Karpas-422 (cell line): ENCODE data around the gene HLTF. TPM values are rescaled to one million over a fixed set of nuclear protein-coding genes. Genes with fewer than 3 reads are reported as not detected.

Source experiments
- DNase-seq: peaks from one replicate; pipeline ENCODE4 v3.0.0-alpha.2; 2015
- H2AFZ ChIP-seq: fragments of 200-600 bp; sonication (generic); 2 replicates; pipeline ENCODE4 v1.6.1; 2014; ENCODE audit warnings: antibody characterized with exemption, low read length, mixed read lengths
- H3K27ac ChIP-seq: fragments of 200-600 bp; sonication (generic); 2 replicates; pipeline ENCODE4 v1.5.1; 2014; ENCODE audit warnings: mild to moderate bottlenecking, low read length, moderate library complexity
- H3K27me3 ChIP-seq: fragments of 200-600 bp; sonication (generic); 2 replicates; pipeline ENCODE4 v1.6.1; 2014; ENCODE audit warnings: low read length, mixed read lengths
- H3K36me3 ChIP-seq: fragments of 200-600 bp; sonication (generic); 2 replicates; pipeline ENCODE4 v1.6.1; 2014; ENCODE audit warnings: low read length, mixed read lengths; ENCODE audit not compliant: insufficient read depth
- H3K4me1 ChIP-seq: fragments of 200-600 bp; sonication (generic); 2 replicates; pipeline ENCODE4 v1.6.1; 2014; ENCODE audit warnings: mild to moderate bottlenecking, low read length, mixed read lengths
- H3K4me2 ChIP-seq: fragments of 200-600 bp; sonication (generic); 2 replicates; pipeline ENCODE4 v1.6.1; 2014; ENCODE audit warnings: low read length, low read depth, mild to moderate bottlenecking; ENCODE audit not compliant: poor library complexity, severe bottlenecking
- H3K4me3 ChIP-seq: fragments of 200-600 bp; sonication (generic); 2 replicates; pipeline ENCODE4 v1.5.1; 2014; ENCODE audit warnings: mild to moderate bottlenecking, antibody characterized with exemption, low read length, mixed read lengths
- H3K79me2 ChIP-seq: fragments of 200-600 bp; sonication (generic); 2 replicates; pipeline ENCODE4 v1.6.1; 2014; ENCODE audit warnings: mild to moderate bottlenecking, low read length, mixed read lengths
- H3K9ac ChIP-seq: fragments of 200-600 bp; sonication (generic); 2 replicates; pipeline ENCODE4 v1.6.0; 2014; ENCODE audit warnings: low read length
- H3K9me2 ChIP-seq: fragments of 200-600 bp; sonication (generic), shearing (Covaris generic); replicated peaks from 2 replicates; pipeline ENCODE4 v1.6.0; 2014; ENCODE audit warnings: mild to moderate bottlenecking, low read length, moderate library complexity; ENCODE audit not compliant: insufficient read depth
- H3K9me3 ChIP-seq: fragments of 300-700, 200-600 bp; sonication (generic); 2 replicates; pipeline ENCODE4 v1.6.1; 2014; ENCODE audit warnings: low read length, mixed read lengths
- H4K20me1 ChIP-seq: fragments of 200-600 bp; sonication (generic); 2 replicates; pipeline ENCODE4 v1.6.1; 2014; ENCODE audit warnings: mild to moderate bottlenecking, antibody characterized with exemption, low read length, low read depth; ENCODE audit not compliant: insufficient read depth
- total RNA-seq: library from RNA; depleted of rRNA; stranded (reverse); fragments of >200 nt; shearing (Covaris generic); gene quantifications from 2 replicates; pipeline ENCODE4 v1.2.3, GENCODE V29; 2014; ENCODE audit warnings: low replicate concordance; rRNA removed

The HLTF gene, protein sequence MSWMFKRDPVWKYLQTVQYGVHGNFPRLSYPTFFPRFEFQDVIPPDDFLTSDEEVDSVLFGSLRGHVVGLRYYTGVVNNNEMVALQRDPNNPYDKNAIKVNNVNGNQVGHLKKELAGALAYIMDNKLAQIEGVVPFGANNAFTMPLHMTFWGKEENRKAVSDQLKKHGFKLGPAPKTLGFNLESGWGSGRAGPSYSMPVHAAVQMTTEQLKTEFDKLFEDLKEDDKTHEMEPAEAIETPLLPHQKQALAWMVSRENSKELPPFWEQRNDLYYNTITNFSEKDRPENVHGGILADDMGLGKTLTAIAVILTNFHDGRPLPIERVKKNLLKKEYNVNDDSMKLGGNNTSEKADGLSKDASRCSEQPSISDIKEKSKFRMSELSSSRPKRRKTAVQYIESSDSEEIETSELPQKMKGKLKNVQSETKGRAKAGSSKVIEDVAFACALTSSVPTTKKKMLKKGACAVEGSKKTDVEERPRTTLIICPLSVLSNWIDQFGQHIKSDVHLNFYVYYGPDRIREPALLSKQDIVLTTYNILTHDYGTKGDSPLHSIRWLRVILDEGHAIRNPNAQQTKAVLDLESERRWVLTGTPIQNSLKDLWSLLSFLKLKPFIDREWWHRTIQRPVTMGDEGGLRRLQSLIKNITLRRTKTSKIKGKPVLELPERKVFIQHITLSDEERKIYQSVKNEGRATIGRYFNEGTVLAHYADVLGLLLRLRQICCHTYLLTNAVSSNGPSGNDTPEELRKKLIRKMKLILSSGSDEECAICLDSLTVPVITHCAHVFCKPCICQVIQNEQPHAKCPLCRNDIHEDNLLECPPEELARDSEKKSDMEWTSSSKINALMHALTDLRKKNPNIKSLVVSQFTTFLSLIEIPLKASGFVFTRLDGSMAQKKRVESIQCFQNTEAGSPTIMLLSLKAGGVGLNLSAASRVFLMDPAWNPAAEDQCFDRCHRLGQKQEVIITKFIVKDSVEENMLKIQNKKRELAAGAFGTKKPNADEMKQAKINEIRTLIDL
- total RNA-seq, result 53.8 and 84.9 TPM in 2 replicates

DNA sequence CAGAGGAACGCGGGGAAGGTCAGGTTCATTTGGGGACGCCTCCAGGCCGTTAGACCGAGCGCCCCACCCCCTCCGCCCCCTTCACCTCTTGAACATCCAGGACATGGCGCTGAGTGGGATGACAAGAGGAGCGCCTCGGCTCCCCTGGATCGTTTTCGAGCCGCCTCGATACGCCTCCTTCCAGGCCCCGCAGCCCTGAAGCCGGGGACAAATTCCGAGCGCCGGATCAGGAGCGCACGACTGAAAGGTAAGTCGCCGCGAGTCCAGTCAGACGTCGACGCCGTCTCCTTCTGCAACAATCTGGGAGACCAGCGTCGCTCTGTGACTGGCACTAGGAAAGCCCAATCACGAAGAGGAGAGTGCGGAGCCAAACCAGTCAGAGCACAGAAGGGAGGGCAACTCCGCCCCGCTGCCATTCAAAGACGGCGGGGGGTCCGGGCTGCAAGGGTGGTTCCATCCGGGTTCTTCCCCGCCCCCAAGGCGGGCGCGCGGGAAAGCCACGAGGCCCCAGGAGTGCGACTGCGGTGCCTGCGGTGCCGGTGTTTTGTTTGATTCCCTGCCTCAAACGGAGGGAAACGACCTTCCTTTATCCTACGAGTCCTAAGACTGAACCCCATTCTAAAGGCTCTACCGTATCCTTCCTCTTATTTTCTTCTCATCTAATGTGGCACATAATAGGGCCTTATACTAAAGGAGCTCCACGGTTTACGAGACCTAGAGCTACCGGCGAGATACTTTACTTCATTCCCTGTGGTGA, at the start of gene HLTF:
HLTF (minus strand) TSS at position 302 of the 757 bp plus-strand sequence; CDS start at position 105, 197 bp downstream.
- peak within 1 kb of the TSS; percentile 74 for H3K4me2 ChIP-seq
- no peaks in the 10 kb centered on the region for H3K9me2 ChIP-seq
- H3K79me2 ChIP-seq, result peaks cover 49% of the 10 kb centered on the region
- peaks cover 52% of the 10 kb centered on the region for H3K4me1 ChIP-seq
- no peaks in the 10 kb centered on the region for H3K27me3 ChIP-seq
- peak within 1 kb of the TSS; percentile 76 for H3K4me3 ChIP-seq
- H2AFZ ChIP-seq, result peak within 1 kb of the TSS; percentile 81; the same call in 1 of the 2 replicates
- DNase-seq, result peak; percentile 99
- H3K9ac ChIP-seq, result peak within 1 kb of the TSS; percentile 81
- peak within 1 kb of the TSS; percentile 64 for H3K27ac ChIP-seq
- H3K36me3 ChIP-seq, result peaks cover 11% of the 10 kb centered on the region
- H4K20me1 ChIP-seq, result no peaks in the 10 kb centered on the region
- H3K9me3 ChIP-seq, result no peaks in the 10 kb centered on the region

DNA sequence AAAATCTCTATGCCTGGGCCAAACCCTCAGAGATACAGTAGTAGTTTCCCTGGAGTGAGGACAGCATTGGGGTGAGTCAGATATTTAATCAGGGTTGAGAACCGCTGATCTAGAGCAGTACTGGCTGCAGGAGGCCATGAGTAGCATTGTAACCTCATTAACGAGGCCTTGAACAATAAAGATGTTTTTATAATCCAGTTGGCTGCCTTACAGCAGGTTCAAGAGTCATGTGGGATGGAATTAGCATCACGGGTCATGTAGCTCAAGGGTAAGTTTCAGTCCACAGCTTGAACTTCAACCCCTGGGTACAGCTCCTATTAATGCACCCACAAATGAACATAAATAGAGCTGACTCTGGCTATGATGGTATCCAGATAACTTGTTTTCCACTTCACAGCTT, 48.2 kb upstream of the HLTF start:
- Histone ChIP-seq H3K79me2 (peaks cover 95% of the 10 kb centered on the region), H3K9me2 (no peaks in the 10 kb centered on the region), H3K36me3 (peaks cover 11% of the 10 kb centered on the region), H3K27me3 (no peaks in the 10 kb centered on the region), H3K9me3 (no peaks in the 10 kb centered on the region), H3K4me2 (no peak overlapping the region), H3K9ac (no peak overlapping the region), H4K20me1 (no peaks in the 10 kb centered on the region), H3K27ac (no peak overlapping the region), H3K4me1 (peaks cover 44% of the 10 kb centered on the region), H2AFZ (no peak overlapping the region), H3K4me3 (no peak overlapping the region)
- no peak for DNase-seq

DNA sequence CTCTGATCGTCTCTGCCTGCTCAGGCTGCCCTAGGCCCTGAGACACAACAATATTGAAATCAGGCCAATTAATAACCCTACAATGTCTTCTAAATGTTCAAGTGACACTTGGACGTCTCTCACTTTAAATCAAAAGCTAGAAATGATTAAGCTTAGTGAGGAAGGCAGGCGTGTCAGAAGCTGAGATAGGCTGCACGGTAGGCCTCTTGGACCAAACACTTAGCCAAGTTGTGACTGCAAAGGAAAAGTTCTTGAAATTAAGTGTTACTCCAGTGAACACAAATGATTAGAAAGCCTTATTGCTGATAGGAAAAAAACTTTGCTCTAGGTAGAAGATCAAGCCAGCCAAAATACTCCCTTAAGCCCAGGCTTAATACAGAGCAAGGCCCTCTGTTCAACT, 45.3 kb upstream of the HLTF start:
- peaks cover 70% of the 10 kb centered on the region for H3K79me2 ChIP-seq
- peak; percentile 53 for DNase-seq

DNA sequence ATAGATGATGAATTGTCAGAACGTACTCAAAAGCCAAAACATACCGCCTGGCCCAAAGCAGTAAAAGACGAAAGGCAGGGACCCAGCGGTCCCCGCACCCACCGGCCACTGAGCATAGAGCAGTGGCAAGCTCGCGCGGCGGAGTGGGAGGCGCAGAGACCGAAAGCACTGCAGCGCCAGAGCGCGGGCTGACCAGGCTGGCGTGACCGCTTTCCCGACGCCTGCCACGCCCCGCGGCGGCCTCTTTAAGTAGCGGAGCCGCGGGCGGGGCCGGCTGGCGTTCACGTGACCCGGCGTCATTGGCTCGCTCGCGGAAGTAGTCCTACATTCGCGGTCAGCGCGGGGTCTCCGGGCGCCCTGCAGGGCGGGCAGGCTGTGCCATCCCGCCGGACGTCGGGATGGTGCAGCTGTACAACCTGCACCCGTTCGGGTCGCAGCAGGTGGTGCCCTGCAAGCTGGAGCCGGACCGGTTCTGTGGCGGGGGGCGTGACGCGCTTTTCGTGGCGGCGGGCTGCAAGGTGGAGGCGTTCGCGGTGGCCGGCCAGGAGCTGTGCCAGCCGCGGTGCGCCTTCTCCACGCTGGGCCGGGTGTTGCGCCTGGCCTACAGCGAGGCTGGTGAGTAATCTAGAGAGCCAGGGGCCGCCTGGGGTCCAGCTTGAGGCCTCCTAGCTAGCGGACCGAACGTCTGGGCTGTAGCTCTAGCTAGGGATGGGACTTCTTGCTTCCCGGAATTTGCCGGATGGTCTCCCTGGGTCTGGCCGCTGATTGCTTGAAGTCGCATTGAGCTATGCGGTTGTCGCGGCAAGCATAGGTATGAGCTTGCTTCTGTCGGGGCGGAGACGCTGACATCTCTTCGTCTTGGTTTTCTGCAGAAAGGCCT, 43.2 kb upstream of the HLTF start, which contains the start of gene HPS3:
HPS3 (plus strand) TSS at position 313 of the 880 bp plus-strand sequence; CDS start at position 399, 86 bp downstream.
- peak within 1 kb of the TSS; percentile 71 for H2AFZ ChIP-seq
- H3K9ac ChIP-seq, result peak within 1 kb of the TSS; percentile 87
- H3K27me3 ChIP-seq, result no peaks in the 10 kb centered on the region
- peak; percentile 97 for DNase-seq
- H4K20me1 ChIP-seq, result no peaks in the 10 kb centered on the region
- H3K27ac ChIP-seq, result peak within 1 kb of the TSS; percentile 72
- H3K4me3 ChIP-seq, result peak within 1 kb of the TSS; percentile 96
- peaks cover 33% of the 10 kb centered on the region for H3K4me1 ChIP-seq
- H3K9me3 ChIP-seq, result no peaks in the 10 kb centered on the region
- H3K4me2 ChIP-seq, result peak within 1 kb of the TSS; percentile 98
- peaks cover 8% of the 10 kb centered on the region for H3K36me3 ChIP-seq
- H3K79me2 ChIP-seq, result peaks cover 49% of the 10 kb centered on the region
- no peaks in the 10 kb centered on the region for H3K9me2 ChIP-seq

More for the DNA sequence above, 45.3 kb upstream of the HLTF start:
- H2AFZ ChIP-seq, result no peak overlapping the region
- H3K27me3 ChIP-seq, result no peaks in the 10 kb centered on the region
- no peaks in the 10 kb centered on the region for H3K9me2 ChIP-seq
- peak overlapping the region; percentile 96 for H3K4me3 ChIP-seq
- H3K27ac ChIP-seq, result peak overlapping the region; percentile 72; the same call in 1 of the 2 replicates
- peaks cover 11% of the 10 kb centered on the region for H3K36me3 ChIP-seq
- H3K4me2 ChIP-seq, result peak overlapping the region; percentile 98
- peak overlapping the region; percentile 87 for H3K9ac ChIP-seq
- H3K9me3 ChIP-seq, result no peaks in the 10 kb centered on the region
- no peaks in the 10 kb centered on the region for H4K20me1 ChIP-seq
- peaks cover 33% of the 10 kb centered on the region for H3K4me1 ChIP-seq

DNA sequence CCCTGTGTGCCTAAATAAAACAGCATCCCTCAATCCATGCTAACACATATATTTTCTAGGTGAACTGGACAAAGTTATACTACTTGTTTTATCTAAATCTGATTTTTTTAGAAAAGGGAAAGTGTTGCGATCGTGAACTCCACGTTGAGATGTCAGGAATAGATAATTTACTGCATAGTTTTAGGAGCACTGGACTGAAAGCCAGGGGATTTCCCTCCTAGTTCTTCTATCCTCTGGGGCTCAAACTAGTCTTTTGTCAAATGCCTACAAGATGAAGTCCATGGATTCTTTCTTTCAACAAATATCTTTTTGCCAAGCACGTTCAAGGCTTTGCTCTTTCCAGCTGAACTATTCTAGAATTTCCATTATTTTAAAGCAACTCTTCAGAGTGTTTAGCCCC, 42.5 kb upstream of the HLTF start:
- no peak overlapping the region for H3K27ac ChIP-seq
- no peaks in the 10 kb centered on the region for H4K20me1 ChIP-seq
- peaks cover 42% of the 10 kb centered on the region for H3K79me2 ChIP-seq
- peak overlapping the region; percentile 98 for H3K4me2 ChIP-seq
- no peaks in the 10 kb centered on the region for H3K9me3 ChIP-seq
- H3K4me3 ChIP-seq, result peak overlapping the region; percentile 96
- H3K9me2 ChIP-seq, result no peaks in the 10 kb centered on the region
- H2AFZ ChIP-seq, result peak overlapping the region; percentile 71
- H3K36me3 ChIP-seq, result peaks cover 8% of the 10 kb centered on the region
- no peaks in the 10 kb centered on the region for H3K27me3 ChIP-seq
- DNase-seq, result no peak
- H3K4me1 ChIP-seq, result peaks cover 33% of the 10 kb centered on the region
- peak overlapping the region; percentile 87 for H3K9ac ChIP-seq

DNA sequence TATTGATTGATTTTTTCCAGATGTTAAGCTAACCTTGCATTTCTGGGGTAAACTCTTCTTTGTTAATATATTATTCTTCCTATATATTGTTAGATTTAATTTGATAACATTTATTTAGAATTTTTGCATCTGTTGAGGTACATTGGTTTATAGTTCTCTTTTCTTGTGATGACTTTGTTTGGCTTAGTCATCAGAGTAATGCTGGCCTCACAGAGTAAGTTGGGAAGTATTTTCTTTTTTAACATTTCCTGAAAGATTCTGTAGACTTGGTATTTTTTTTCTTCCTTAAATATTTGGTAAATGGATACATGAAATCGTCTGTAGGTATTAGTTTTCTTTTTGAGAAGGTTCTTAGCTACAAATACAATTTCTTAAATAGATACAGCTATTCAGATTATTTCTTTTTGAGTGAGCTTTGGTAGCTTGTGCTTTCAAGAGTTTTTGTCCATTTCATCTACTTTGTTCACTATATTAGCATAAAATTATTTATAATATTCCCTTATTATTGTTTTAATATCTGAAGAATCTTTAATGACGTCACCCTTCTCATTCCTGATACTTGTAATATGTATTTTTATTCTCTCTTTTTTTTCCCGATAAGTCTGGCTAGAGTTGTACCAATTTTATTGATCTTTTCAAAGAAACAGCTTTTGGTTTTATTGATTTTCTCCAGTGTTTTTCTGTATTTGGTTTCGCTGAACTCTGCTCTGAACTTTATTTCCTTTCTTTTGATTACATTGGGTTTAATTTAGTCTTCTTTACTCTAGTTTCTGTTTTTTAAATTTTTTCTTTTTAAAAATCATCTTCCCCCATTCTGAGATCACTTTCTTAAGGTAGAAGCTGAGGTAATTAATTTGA, 36.6 kb upstream of the HLTF start:
- Histone ChIP-seq H3K27ac (no peak overlapping the region), H3K79me2 (no peaks in the 10 kb centered on the region), H2AFZ (no peak overlapping the region), H3K9ac (no peak overlapping the region), H3K9me2 (no peaks in the 10 kb centered on the region), H3K4me2 (no peak overlapping the region), H3K4me3 (no peak overlapping the region), H3K36me3 (no peaks in the 10 kb centered on the region), H3K27me3 (no peaks in the 10 kb centered on the region), H3K4me1 (peaks cover 3% of the 10 kb centered on the region; the same call in 1 of the 2 replicates), H3K9me3 (no peaks in the 10 kb centered on the region), H4K20me1 (no peaks in the 10 kb centered on the region)
- no peak for DNase-seq
